Ishikawa (cell line): ENCODE data around the gene ZNF3.

ENCODE experiments used
- CEBPB ChIP-seq: IDR thresholded peaks from 2 replicates; pipeline ENCODE4 v1.6.1; 2012
- EP300 ChIP-seq: IDR thresholded peaks from 2 replicates; pipeline ENCODE4 v1.6.1; 2012; ENCODE audit warnings: borderline replicate concordance
- FOXM1 ChIP-seq: IDR thresholded peaks from 2 replicates; pipeline ENCODE4 v1.6.1; 2012; ENCODE audit warnings: low read depth, borderline replicate concordance
- RAD21 ChIP-seq: IDR thresholded peaks from 2 replicates; pipeline ENCODE4 v1.6.1; 2012; ENCODE audit warnings: low read depth
- REST ChIP-seq: IDR thresholded peaks from 2 replicates; pipeline ENCODE4 v1.6.1; 2012; ENCODE audit warnings: low read depth, mild to moderate bottlenecking
- TCF12 ChIP-seq: IDR thresholded peaks from 2 replicates; pipeline ENCODE4 v1.6.1; 2012; ENCODE audit warnings: low read depth
- YY1 ChIP-seq: IDR thresholded peaks from 2 replicates; pipeline ENCODE4 v1.6.1; 2012; ENCODE audit warnings: low read depth
- TF ChIP-seq, protein P1 (sequence below): IDR thresholded peaks from 2 replicates; pipeline ENCODE4 v1.6.1; 2012
- TF ChIP-seq, protein P2 (sequence below): IDR thresholded peaks from 2 replicates; pipeline ENCODE4 v1.6.1; 2012

GRCh38 chr7:100089458-100090196 is 8.1 kb upstream of the ZNF3 start:
- TF ChIP-seq, protein P1, sequence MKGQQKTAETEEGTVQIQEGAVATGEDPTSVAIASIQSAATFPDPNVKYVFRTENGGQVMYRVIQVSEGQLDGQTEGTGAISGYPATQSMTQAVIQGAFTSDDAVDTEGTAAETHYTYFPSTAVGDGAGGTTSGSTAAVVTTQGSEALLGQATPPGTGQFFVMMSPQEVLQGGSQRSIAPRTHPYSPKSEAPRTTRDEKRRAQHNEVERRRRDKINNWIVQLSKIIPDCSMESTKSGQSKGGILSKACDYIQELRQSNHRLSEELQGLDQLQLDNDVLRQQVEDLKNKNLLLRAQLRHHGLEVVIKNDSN, result no peak
- no peak for TF ChIP-seq FOXM1
- TF ChIP-seq RAD21, result no peak
- TF ChIP-seq EP300, result no peak
- TF ChIP-seq YY1, result no peak
- TF ChIP-seq, protein P2, sequence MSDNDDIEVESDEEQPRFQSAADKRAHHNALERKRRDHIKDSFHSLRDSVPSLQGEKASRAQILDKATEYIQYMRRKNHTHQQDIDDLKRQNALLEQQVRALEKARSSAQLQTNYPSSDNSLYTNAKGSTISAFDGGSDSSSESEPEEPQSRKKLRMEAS, result no peak
- TF ChIP-seq REST, result no peak
- no peak for TF ChIP-seq CEBPB
- no peak for TF ChIP-seq TCF12
